ENCODE measurements around the gene CAMK2B.

DNA sequence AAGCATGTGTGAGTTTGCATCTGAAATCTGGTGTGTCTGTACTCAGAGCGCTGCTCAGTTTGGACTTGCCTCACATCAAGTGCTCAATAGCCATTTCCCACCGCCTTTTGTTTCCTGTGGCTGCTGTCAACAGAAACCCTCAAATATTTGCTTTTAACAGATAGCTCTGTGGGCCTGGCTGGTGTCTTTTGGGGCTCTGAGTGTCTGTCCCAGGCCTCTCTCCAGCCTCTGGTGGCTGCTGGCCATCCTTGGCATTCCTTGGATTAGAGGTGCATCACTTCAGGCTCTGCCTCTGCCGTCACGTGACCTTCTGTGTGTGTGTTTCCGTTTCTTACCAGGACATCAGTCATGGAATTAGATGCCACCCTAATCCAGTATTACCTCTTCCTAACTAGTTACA lies 115.3 kb downstream of the CAMK2B start:
- no peak for TF ChIP-seq GATA3 (IDR thresholded peaks at IDR 0.05; ENCODE audit: low read depth, low read length)
- no peak for TF ChIP-seq GATA2 (IDR thresholded peaks at IDR 0.05; ENCODE audit: low read depth, low read length)
